ENCODE data around the gene UBE2D3.

The UBE2D3 gene

DNA sequence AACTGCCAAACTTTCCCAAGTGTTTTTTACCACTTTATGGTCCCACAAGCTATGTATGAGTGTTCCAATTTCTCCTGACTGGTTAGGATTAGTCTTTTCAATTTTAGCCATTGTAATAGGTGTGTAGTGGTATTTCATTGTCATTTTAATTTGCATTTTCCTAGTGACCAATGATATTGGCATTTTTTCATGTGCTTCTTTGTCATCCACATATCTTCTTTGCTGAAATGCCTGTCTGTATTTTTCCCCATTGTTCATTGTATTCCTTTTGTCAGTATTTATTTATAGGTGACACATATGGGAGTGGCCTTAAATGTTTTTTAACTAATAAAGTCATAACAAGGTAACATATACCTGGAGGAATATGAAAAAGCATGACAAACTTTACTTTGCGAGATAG is 9.2 kb upstream of the UBE2D3 start:
- Mint-ChIP-seq H3K27me3 (ENCODE audit: low read depth) (no peaks in the 10 kb centered on the region), H3K4me3 (no peak overlapping the region), H3K4me1 (peaks cover 8% of the 10 kb centered on the region), H3K36me3 (ENCODE audit: low read depth) (peaks cover 13% of the 10 kb centered on the region), H3K27ac (no peak overlapping the region), H3K9me3 (no peaks in the 10 kb centered on the region)
- TF ChIP-seq, protein P1, sequence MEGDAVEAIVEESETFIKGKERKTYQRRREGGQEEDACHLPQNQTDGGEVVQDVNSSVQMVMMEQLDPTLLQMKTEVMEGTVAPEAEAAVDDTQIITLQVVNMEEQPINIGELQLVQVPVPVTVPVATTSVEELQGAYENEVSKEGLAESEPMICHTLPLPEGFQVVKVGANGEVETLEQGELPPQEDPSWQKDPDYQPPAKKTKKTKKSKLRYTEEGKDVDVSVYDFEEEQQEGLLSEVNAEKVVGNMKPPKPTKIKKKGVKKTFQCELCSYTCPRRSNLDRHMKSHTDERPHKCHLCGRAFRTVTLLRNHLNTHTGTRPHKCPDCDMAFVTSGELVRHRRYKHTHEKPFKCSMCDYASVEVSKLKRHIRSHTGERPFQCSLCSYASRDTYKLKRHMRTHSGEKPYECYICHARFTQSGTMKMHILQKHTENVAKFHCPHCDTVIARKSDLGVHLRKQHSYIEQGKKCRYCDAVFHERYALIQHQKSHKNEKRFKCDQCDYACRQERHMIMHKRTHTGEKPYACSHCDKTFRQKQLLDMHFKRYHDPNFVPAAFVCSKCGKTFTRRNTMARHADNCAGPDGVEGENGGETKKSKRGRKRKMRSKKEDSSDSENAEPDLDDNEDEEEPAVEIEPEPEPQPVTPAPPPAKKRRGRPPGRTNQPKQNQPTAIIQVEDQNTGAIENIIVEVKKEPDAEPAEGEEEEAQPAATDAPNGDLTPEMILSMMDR (IDR thresholded peaks at IDR 0.05; ENCODE audit: unreplicated experiment in 3 of 3): no peak

DNA sequence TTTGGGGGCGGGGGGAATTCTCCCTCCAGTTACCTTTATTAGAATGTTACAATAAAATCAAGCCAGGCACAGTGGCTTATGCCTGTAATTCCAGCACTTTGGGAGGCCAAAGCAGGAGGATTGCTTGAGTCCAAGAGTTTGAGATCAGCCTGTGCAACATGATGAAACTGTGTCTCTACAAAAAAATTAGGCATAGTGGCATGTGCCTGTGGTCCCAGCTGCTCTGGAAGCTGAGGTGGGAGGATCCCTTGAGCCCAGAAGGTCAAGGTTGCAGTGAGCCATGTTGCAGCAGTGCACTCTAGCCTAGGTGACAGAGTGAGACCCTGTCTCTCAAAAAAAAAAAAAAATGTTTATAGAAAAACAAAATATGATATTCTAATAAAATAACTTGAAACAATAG is 5.3 kb upstream of the UBE2D3 start:
- Mint-ChIP-seq H3K27ac (peak overlapping the region in 1 of 3 experiments; percentile 38), H3K27me3 (ENCODE audit: low read depth) (no peaks in the 10 kb centered on the region), H3K36me3 (ENCODE audit: low read depth) (no peaks in the 10 kb centered on the region), H3K9me3 (no peaks in the 10 kb centered on the region), H3K4me3 (no peak overlapping the region), H3K4me1 (peaks cover 24% of the 10 kb centered on the region)
- TF ChIP-seq, protein P1 (IDR thresholded peaks at IDR 0.05; ENCODE audit: unreplicated experiment in 3 of 3): no peak

DNA sequence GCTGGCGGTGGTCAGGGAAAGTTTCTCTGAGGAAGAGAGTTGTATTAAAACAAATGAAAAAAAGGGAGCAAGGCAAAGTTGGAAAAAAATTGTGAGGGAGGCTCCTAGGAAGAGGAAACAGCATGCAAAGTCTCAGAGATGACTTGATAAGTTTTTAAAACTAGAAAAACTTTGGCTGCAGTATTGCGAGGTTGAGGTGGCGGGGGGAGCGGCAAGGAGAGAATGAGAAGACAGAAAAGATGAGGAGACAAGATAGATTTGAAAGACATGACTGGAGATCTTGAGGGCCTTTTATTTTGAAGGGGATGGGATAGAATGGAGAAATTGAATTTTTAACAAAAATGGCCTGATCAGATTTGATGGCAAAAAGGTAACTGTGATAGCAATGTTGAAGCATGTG is 4.8 kb upstream of the UBE2D3 start:
- no peaks in the 10 kb centered on the region for H3K27me3 Mint-ChIP-seq (ENCODE audit: low read depth)
- TF ChIP-seq, protein P1 (IDR thresholded peaks at IDR 0.05; ENCODE audit: unreplicated experiment in 3 of 3): no peak
- H3K36me3 Mint-ChIP-seq (ENCODE audit: low read depth): no peaks in the 10 kb centered on the region
- H3K27ac Mint-ChIP-seq: peak overlapping the region; percentile 38 to 73 (median 53)
- H3K4me3 Mint-ChIP-seq: peak overlapping the region in 1 of 3 experiments; percentile 26
- peaks cover 24% of the 10 kb centered on the region for H3K4me1 Mint-ChIP-seq
- H3K9me3 Mint-ChIP-seq: no peaks in the 10 kb centered on the region

DNA sequence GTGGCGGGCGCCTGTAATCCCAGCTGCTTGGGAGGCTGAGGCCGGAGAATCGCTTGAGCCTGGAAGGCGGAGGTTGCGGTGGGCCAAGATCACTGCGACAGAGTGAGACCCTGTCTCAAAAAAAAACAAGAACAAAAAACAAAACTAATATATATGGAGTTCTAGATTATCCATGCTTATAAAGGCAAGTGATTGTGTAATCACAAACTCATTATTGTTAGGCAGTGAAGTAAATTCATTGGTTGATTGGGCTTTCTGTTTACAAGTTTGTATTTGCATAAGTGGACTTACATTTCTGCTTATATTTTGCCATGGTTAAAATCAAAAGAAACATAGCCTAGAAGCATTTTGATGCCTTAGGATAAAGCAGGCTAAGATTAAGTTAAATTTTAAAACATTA is 2.5 kb upstream of the UBE2D3 start:
- H3K9me3 Mint-ChIP-seq: no peaks in the 10 kb centered on the region
- no peak overlapping the region for H3K27ac Mint-ChIP-seq
- H3K27me3 Mint-ChIP-seq (ENCODE audit: low read depth): no peaks in the 10 kb centered on the region
- no peak overlapping the region for H3K4me3 Mint-ChIP-seq
- H3K4me1 Mint-ChIP-seq: peaks cover 24% of the 10 kb centered on the region
- TF ChIP-seq, protein P1 (IDR thresholded peaks at IDR 0.05; ENCODE audit: unreplicated experiment in 3 of 3): no peak
- no peaks in the 10 kb centered on the region for H3K36me3 Mint-ChIP-seq (ENCODE audit: low read depth)

DNA sequence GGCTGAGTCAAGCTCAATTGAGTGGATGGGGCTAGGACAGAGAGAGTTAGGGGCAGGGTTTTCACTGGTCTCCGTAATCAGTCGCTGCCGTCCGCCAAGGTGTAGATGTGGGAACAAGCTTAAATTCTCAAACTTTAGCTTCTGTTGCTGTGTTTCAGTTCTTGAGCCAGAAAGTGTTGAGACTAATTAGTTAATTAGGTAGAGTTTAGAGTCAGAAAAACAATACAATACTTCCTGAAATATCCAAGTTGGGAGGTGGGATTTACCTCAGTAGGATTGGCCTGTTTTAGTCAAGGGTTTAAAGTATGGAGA is 1.1 kb upstream of the UBE2D3 start:
- Mint-ChIP-seq H3K4me1 (peaks cover 26% of the 10 kb centered on the region), H3K27me3 (ENCODE audit: low read depth) (no peaks in the 10 kb centered on the region), H3K9me3 (no peaks in the 10 kb centered on the region), H3K4me3 (no peak overlapping the region), H3K27ac (no peak overlapping the region), H3K36me3 (ENCODE audit: low read depth) (no peaks in the 10 kb centered on the region)
- TF ChIP-seq, protein P1 (IDR thresholded peaks at IDR 0.05; ENCODE audit: unreplicated experiment in 3 of 3): no peak

DNA sequence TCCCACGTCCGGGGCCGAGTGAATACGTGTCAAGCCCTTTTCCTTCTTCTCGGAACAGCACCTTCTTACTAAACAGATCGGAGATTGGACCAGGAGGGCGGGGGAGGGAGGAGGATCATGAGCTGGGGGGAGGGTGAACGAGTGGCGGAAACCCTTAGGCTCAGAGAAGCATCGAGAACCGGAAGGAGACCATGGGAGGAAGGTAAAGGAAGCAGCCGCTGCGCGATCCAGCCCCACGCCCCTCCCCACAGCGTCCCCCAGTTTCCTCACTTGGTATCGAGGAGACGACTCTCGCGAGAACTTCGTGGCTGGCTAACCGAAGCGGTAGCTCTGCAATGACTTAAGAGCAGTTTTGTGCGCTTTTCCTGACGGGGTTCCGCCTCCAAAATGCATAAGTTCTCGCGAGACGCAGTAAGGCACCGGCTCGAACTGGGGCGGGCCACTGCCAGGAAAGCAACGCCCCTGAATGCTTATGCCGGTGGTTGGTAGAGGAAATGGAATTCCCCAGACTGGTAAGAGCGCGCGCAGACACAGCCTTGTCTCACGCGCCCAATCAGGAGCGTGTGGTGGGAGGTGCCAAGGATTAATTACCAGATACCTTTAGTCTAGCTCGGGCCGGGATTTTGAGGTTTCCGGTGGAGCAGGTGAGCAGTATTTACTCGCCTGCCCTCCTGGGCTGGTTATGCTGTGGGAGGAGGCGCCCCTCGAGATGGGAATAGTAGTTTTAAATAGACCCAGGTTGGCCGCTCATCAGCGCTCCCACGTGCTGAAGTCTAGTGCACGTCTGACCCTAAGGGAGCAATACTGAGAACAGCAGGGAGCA is 534 bp upstream of the UBE2D3 start:
- Mint-ChIP-seq H3K27ac (no peak overlapping the region), H3K27me3 (ENCODE audit: low read depth) (no peaks in the 10 kb centered on the region), H3K36me3 (ENCODE audit: low read depth) (peaks cover 3% of the 10 kb centered on the region), H3K4me1 (peaks cover 32% of the 10 kb centered on the region), H3K4me3 (no peak overlapping the region), H3K9me3 (no peaks in the 10 kb centered on the region)
- TF ChIP-seq, protein P1 (IDR thresholded peaks at IDR 0.05; ENCODE audit: unreplicated experiment in 3 of 3): no peak

Measured in nephron (organoid).